ENCODE measurements around the gene RAD18.

RAD18 gene

DNA sequence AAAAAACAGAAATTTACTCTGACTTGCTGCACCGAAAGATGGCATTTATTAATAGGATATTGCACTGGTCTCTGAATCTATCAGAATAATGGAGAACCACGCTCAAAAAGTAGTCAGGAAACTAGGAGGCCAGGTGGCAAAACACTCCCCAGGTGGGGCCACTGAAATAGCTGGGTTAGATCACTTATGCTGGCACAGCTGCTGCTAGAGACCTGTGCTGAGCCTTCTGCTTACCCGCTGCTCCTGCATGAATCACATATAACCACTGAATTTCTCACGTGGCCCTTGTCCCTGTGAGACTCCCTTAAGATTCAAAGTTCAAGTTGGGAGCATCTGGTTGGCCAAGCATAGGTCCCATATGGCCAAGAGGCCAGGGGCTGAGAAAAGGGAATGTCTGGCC is 127.9 kb downstream of the RAD18 start:
- no peak for DNase-seq (ENCODE audit: low read depth)

DNA sequence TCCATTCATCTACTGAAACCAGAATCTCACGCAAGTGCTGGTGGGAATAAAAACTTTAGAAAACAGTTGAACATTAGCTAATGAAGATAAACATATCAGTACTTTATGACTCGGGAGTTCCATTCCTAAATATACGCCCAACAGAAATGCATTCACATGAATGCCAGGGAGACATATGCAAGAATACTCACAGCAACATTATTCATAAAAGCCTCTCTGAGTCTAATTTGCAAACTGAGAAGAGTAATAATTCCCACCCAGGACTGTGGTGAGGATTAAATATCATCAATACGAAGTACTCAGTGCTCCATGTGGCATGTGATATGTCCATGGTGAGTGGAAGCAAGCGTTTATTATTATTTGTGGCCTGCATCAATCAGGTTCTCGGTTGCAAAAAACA is 128.3 kb downstream of the RAD18 start:
- DNase-seq (ENCODE audit: low read depth): no peak

DNA sequence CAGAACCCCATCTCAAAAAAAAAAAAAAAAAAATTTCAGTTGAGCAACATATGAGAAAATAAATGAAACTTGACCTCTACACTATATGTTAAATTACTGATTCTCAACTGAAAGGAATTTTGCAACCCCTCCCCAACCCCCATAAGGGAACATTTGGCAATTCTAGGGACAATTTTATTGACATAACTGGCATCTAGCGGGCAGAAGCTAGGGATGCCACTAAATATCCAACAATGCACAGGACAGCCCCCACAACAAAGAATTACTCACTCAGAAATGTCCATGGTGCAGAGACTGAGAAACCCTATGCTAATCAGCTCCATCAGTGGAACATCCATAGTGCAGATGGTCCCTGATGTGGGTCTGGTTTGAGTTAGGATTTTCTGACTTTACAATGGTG is 135.6 kb downstream of the RAD18 start:
- no peak for DNase-seq (ENCODE audit: low read depth)

Data from activated T-cell treated with anti-CD3 and anti-CD28 coated beads for 48 hours (primary cell).